GM18507 (cell line): ENCODE measurements around the gene CNGA2.

Experiments
- DNase-seq: peaks from one replicate; pipeline ENCODE4 v3.0.0; 2011; ENCODE audit warnings: low read depth; ENCODE audit not compliant: insufficient read length; ENCODE audit errors: extremely low spot score
- FAIRE-seq: peaks from 2 replicates; lab custom pipeline; 2011; peaks lifted over from hg19 to GRCh38; lab: Jason Lieb, UNC

CNGA2 gene

GRCh38 chrX:151743651-151744470, 9.3 kb downstream of the CNGA2 start:
- FAIRE-seq = no peak
- DNase-seq = no peak

- FAIRE-seq (no peak), DNase-seq (no peak)
These were observed 11.1 kb downstream of the CNGA2 start for GRCh38 chrX:151745651-151746050.

GRCh38 chrX:151746502-151746901, 12.0 kb downstream of the CNGA2 start:
- FAIRE-seq (no peak), DNase-seq (no peak)

- DNase-seq = no peak
- no peak for FAIRE-seq
These were observed 16.0 kb downstream of the CNGA2 start for GRCh38 chrX:151750511-151750910.

- DNase-seq = no peak
- no peak for FAIRE-seq
These were observed 18.3 kb downstream of the CNGA2 start for GRCh38 chrX:151752847-151753246.

GRCh38 chrX:151753313-151754046, 18.9 kb downstream of the CNGA2 start:
- FAIRE-seq (peak; percentile 31), DNase-seq (peak; percentile 8)

GRCh38 chrX:151754047-151754429, 19.5 kb downstream of the CNGA2 start:
- no peak for FAIRE-seq
- no peak for DNase-seq

- FAIRE-seq = no peak
These were observed 20.2 kb downstream of the CNGA2 start for GRCh38 chrX:151754641-151755215.

GRCh38 chrX:151759041-151759708, 24.6 kb downstream of the CNGA2 start:
- DNase-seq (no peak), FAIRE-seq (no peak)

More at GRCh38 chrX:151754641-151755215, 20.2 kb downstream of the CNGA2 start:
- DNase-seq = no peak

GRCh38 chrX:151762802-151763201, 28.3 kb downstream of the CNGA2 start:
- DNase-seq (no peak), FAIRE-seq (no peak)

GRCh38 chrX:151763711-151764110, 29.2 kb downstream of the CNGA2 start:
- DNase-seq (no peak), FAIRE-seq (no peak)

GRCh38 chrX:151765026-151765425, 30.5 kb downstream of the CNGA2 start:
- DNase-seq (no peak), FAIRE-seq (no peak)

GRCh38 chrX:151771726-151772125, 37.2 kb downstream of the CNGA2 start:
- FAIRE-seq = no peak
- DNase-seq = no peak

- DNase-seq = no peak
- no peak for FAIRE-seq
These were observed 38.9 kb downstream of the CNGA2 start for GRCh38 chrX:151773434-151773833.

- FAIRE-seq (no peak), DNase-seq (no peak)
These were observed 39.9 kb downstream of the CNGA2 start for GRCh38 chrX:151774421-151774820.

- FAIRE-seq = no peak
- no peak for DNase-seq
These were observed 41.7 kb downstream of the CNGA2 start for GRCh38 chrX:151776181-151776731.

GRCh38 chrX:151776936-151777335, 42.4 kb downstream of the CNGA2 start:
- FAIRE-seq (no peak), DNase-seq (no peak)

- DNase-seq (no peak), FAIRE-seq (no peak)
These were observed 44.7 kb downstream of the CNGA2 start for GRCh38 chrX:151779258-151779657.

GRCh38 chrX:151780621-151781020, 46.1 kb downstream of the CNGA2 start:
- no peak for DNase-seq
- no peak for FAIRE-seq
